ENCODE measurements around the gene SLC13A5.

DNA sequence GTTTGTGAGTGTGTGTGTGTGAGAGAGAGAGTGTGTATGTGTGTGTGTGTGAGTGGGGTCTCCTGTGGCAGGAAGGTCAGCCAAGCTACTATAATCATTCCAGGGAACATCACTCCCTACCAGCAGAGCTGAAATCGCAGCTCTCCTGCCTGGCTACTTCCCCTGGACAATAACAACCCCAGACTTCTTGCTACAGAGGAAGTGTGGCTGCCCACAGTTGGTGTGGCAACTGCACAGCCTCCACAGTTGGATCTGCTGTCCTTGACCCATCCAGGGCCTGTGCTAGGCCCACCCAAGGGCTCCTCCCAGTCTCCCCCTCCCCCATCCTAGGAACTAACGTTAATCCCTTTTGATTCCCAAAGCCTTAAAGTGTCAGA is 1.5 kb downstream of the SLC13A5 start:
- TF ChIP-seq ESRRA (IDR thresholded peaks at IDR 0.05; ENCODE audit: borderline replicate concordance, low read depth) (no peak), NR2F6 (CRISPR knock-in tag; IDR thresholded peaks at IDR 0.05) (no peak), ZSCAN29 (IDR thresholded peaks at IDR 0.05) (no peak), CBFA2T3 (IDR thresholded peaks at IDR 0.05) (no peak), ZC3H11A (IDR thresholded peaks at IDR 0.05; ENCODE audit: low read depth, low read length) (no peak), ZNF232 (CRISPR knock-in tag; IDR thresholded peaks at IDR 0.05) (no peak), NR2C1 (IDR thresholded peaks at IDR 0.05) (no peak), NR2C1 (tag; IDR thresholded peaks at IDR 0.05) (no peak), EHMT2 (IDR thresholded peaks at IDR 0.05) (no peak), ZNF239 (CRISPR knock-in tag; IDR thresholded peaks at IDR 0.05) (no peak), ELF2 (CRISPR knock-in tag; IDR thresholded peaks at IDR 0.05) (no peak), ZNF274 (IDR thresholded peaks at IDR 0.05; ENCODE audit: borderline replicate concordance, low read depth, low read length) (no peak), MTA3 (IDR thresholded peaks at IDR 0.05; ENCODE audit: borderline replicate concordance) (no peak)
- TF ChIP-seq, protein P1, sequence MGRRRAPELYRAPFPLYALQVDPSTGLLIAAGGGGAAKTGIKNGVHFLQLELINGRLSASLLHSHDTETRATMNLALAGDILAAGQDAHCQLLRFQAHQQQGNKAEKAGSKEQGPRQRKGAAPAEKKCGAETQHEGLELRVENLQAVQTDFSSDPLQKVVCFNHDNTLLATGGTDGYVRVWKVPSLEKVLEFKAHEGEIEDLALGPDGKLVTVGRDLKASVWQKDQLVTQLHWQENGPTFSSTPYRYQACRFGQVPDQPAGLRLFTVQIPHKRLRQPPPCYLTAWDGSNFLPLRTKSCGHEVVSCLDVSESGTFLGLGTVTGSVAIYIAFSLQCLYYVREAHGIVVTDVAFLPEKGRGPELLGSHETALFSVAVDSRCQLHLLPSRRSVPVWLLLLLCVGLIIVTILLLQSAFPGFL (CRISPR knock-in tag; IDR thresholded peaks at IDR 0.05), result no peak
- TF ChIP-seq, protein P2, sequence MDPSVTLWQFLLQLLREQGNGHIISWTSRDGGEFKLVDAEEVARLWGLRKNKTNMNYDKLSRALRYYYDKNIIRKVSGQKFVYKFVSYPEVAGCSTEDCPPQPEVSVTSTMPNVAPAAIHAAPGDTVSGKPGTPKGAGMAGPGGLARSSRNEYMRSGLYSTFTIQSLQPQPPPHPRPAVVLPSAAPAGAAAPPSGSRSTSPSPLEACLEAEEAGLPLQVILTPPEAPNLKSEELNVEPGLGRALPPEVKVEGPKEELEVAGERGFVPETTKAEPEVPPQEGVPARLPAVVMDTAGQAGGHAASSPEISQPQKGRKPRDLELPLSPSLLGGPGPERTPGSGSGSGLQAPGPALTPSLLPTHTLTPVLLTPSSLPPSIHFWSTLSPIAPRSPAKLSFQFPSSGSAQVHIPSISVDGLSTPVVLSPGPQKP (CRISPR knock-in tag; IDR thresholded peaks at IDR 0.05), result no peak
